Measurements from ENCODE around the gene PCCA. TPM values are rescaled to one million over a fixed set of nuclear protein-coding genes. Genes with fewer than 3 reads are reported as not detected.

The PCCA gene
- total and polyA plus RNA-seq, 8 donors: 26.8 to 48.9 (median 37.6) TPM

DNA sequence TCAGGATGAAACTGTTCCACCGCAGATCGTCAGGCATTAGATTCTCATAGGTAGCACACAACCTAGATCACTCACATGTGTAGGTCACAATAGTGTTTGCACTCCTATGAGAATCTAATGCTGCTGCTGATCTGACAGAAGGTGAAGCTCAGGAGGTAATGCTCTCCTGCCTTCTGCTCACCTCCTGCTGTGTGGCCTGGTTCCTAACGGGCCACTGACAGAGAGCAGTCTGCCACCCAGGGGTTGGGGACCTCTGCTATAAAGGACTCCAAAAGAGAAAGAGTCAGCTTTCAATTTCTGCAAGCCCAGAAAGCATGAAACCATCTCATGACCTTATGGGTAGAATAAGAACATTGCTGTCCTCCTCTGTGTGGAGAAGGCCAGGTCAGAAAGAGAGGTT, 43.5 kb upstream of the PCCA start:
- DNase-seq (no peak), ATAC-seq (no peak)
- intact Hi-C loops (cut with DNase I): no loop called here
- H3K9me3 ChIP-seq: no peaks in the 10 kb centered on the region
- H3K4me3 ChIP-seq: no peak overlapping the region
- H3K27me3 ChIP-seq: no peaks in the 10 kb centered on the region
- no peaks in the 10 kb centered on the region for H3K36me3 ChIP-seq
- H3K27ac ChIP-seq: no peak overlapping the region
- TF ChIP-seq, protein P1, sequence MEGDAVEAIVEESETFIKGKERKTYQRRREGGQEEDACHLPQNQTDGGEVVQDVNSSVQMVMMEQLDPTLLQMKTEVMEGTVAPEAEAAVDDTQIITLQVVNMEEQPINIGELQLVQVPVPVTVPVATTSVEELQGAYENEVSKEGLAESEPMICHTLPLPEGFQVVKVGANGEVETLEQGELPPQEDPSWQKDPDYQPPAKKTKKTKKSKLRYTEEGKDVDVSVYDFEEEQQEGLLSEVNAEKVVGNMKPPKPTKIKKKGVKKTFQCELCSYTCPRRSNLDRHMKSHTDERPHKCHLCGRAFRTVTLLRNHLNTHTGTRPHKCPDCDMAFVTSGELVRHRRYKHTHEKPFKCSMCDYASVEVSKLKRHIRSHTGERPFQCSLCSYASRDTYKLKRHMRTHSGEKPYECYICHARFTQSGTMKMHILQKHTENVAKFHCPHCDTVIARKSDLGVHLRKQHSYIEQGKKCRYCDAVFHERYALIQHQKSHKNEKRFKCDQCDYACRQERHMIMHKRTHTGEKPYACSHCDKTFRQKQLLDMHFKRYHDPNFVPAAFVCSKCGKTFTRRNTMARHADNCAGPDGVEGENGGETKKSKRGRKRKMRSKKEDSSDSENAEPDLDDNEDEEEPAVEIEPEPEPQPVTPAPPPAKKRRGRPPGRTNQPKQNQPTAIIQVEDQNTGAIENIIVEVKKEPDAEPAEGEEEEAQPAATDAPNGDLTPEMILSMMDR (IDR thresholded peaks at IDR 0.05): no peak
- no peaks in the 10 kb centered on the region for H3K4me1 ChIP-seq

DNA sequence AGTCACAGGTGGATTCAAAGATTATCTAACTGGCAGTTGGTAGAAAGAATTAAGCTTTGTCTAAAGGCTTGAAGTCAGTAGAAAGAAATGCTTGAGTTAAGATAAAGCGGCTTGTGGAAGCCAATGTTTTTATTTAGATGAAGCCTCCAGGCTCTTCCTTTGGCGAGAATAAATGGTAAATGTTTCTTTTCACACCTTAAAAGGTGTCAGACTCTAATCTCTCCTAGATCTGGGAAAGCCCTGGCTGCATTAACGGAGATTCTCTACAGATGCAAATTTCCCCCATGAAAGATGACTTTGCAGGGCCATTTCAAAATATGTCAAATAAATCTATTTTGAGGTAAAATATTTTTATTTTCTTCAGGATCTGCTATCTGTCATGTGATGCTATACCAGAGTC, 37.8 kb upstream of the PCCA start:
- Histone ChIP-seq H3K36me3 (no peaks in the 10 kb centered on the region), H3K4me1 (no peaks in the 10 kb centered on the region), H3K27me3 (no peaks in the 10 kb centered on the region), H3K9me3 (no peaks in the 10 kb centered on the region), H3K27ac (no peak overlapping the region), H3K4me3 (no peak overlapping the region)
- ATAC-seq: no peak
- TF ChIP-seq, protein P1 (IDR thresholded peaks at IDR 0.05): no peak
- intact Hi-C loops (cut with DNase I): no loop called here
- no peak for DNase-seq

DNA sequence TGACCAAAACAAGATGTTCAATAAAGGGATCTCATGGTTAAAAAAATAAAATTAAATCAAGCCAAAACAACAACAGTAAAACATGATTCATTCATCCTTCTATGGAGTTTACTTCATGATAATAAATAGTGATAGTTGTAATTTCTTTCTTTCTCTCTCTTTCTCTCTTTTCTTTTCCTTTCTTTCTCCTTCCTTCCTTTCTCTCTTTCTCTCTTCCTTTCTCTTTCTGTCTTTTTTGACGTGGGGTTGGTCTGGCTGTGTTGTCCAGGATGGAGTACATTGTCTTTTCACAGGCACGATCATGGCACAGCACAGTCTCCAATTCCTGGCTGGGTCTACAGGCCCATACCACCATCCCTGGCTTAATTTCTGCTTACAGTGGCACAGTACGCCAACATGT, 29.1 kb upstream of the PCCA start:
- Histone ChIP-seq H3K27me3 (no peaks in the 10 kb centered on the region), H3K4me1 (no peaks in the 10 kb centered on the region), H3K27ac (no peak overlapping the region), H3K9me3 (no peaks in the 10 kb centered on the region), H3K4me3 (no peak overlapping the region), H3K36me3 (no peaks in the 10 kb centered on the region)
- TF ChIP-seq, protein P1 (IDR thresholded peaks at IDR 0.05): no peak
- DNase-seq: no peak
- intact Hi-C loops (cut with DNase I): no loop called here
- ATAC-seq: no peak

DNA sequence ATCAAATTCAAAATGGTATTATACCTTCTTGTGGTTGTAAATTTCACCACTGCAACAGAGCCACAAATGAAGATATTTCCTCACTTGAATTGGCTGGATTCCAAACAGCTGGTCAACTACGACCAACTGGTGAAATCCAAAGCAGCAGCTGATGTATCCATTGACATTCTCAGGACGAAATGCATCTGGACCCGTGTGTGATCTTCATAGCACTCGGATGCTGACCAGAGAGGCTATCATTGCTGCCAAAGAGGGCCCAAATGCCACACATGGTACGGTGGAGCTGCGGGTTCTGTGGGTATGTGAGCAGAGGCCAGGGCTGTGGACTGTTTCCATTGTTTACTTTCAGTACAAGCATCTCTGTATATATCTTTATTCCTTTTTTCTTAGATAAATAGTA, 25.6 kb upstream of the PCCA start:
- DNase-seq (peak in 2 of 4 donors; percentile 27 to 45), ATAC-seq (no peak)
- Histone ChIP-seq H3K4me3 (no peak overlapping the region), H3K4me1 (no peaks in the 10 kb centered on the region), H3K36me3 (no peaks in the 10 kb centered on the region), H3K27me3 (no peaks in the 10 kb centered on the region), H3K27ac (no peak overlapping the region), H3K9me3 (no peaks in the 10 kb centered on the region)
- intact Hi-C loops (cut with DNase I): no loop called here
- TF ChIP-seq, protein P1 (IDR thresholded peaks at IDR 0.05): no peak

DNA sequence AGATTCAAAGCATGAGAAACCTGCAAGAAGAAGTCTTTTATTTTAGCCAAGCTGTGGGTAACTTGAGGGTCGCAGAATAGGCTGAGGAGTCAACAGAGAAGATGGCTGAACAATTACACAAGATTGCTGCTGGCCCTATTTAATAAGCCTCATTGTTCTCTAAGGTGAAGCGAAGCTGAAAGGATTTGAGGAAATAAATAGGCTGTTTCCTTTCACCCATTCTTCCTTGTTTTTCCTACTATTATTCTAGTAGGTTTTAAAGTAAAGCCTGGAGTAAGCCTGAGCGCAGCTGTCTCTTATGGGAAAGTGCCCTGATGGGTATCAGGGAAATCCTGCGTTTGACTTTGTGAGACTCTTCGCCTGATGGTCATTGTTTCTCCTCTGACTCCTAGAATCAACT, 25.0 kb upstream of the PCCA start:
- H3K36me3 ChIP-seq: no peaks in the 10 kb centered on the region
- TF ChIP-seq, protein P1 (IDR thresholded peaks at IDR 0.05): no peak
- H3K4me3 ChIP-seq: no peak overlapping the region
- DNase-seq (no peak), ATAC-seq (no peak)
- H3K27me3 ChIP-seq: no peaks in the 10 kb centered on the region
- H3K27ac ChIP-seq: no peak overlapping the region
- H3K9me3 ChIP-seq: no peaks in the 10 kb centered on the region
- intact Hi-C loops (cut with DNase I): no loop called here
- no peaks in the 10 kb centered on the region for H3K4me1 ChIP-seq
